ENCODE results near the gene TARBP1.

DNA sequence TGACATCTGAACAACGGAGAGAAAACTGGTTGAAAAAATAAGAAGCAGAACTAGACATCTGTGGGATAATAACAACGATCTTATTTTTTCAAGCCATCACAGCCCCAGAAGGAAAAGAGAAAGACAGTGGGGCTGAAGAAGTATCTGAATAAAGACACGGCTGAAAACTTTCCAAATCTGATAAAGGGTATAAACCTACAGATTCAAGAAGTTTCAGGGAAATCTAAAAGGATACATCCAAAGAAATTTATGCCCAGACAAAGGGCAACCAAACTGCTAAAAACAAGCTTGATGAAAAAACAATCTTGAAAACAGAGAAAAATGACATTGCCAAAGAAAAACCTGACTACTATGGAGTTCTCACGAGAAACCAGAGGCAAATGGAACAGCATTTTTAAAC lies 40.4 kb downstream of the TARBP1 start:
- TF ChIP-seq, protein P1, sequence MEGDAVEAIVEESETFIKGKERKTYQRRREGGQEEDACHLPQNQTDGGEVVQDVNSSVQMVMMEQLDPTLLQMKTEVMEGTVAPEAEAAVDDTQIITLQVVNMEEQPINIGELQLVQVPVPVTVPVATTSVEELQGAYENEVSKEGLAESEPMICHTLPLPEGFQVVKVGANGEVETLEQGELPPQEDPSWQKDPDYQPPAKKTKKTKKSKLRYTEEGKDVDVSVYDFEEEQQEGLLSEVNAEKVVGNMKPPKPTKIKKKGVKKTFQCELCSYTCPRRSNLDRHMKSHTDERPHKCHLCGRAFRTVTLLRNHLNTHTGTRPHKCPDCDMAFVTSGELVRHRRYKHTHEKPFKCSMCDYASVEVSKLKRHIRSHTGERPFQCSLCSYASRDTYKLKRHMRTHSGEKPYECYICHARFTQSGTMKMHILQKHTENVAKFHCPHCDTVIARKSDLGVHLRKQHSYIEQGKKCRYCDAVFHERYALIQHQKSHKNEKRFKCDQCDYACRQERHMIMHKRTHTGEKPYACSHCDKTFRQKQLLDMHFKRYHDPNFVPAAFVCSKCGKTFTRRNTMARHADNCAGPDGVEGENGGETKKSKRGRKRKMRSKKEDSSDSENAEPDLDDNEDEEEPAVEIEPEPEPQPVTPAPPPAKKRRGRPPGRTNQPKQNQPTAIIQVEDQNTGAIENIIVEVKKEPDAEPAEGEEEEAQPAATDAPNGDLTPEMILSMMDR (conservative IDR thresholded peaks at IDR 0.05; ENCODE audit: low read length): no peak
- no peak for TF ChIP-seq EZH2phosphoT487 (IDR thresholded peaks at IDR 0.05; ENCODE audit: borderline replicate concordance, low read depth, low read length)

Measured in OCI-LY7 (cell line).